Hepatocyte (in vitro differentiated cells): ENCODE data around the gene YIPF5. TPM values are rescaled to one million over a fixed set of nuclear protein-coding genes. Genes with fewer than 3 reads are reported as not detected.

Experiments used
- DNase-seq: peaks from one replicate; pipeline ENCODE4 v3.0.0-alpha.2; 2016; ENCODE audit warnings: low spot score
- H2AFZ ChIP-seq: fragments of 200-600 bp; sonication (generic); 2 replicates; pipeline ENCODE4 v1.6.0; 2016; ENCODE audit warnings: antibody characterized with exemption, mild to moderate bottlenecking
- H3K27ac ChIP-seq: fragments of 200-600 bp; sonication (generic); 2 replicates; pipeline ENCODE4 v1.5.1; 2016; ENCODE audit warnings: mild to moderate bottlenecking
- H3K27me3 ChIP-seq: fragments of 200-600 bp; sonication (generic); 2 replicates; pipeline ENCODE4 v1.6.1; 2016
- H3K36me3 ChIP-seq: fragments of 200-600 bp; sonication (generic); replicated peaks from 2 replicates; pipeline ENCODE4 v1.5.1; 2016; ENCODE audit warnings: low read depth; ENCODE audit not compliant: insufficient read depth
- H3K4me1 ChIP-seq: fragments of 200-600 bp; sonication (generic); 2 replicates; pipeline ENCODE4 v1.5.1; 2016; ENCODE audit warnings: mild to moderate bottlenecking, moderate library complexity; ENCODE audit not compliant: insufficient read depth
- H3K4me2 ChIP-seq: fragments of 200-600 bp; sonication (generic); 2 replicates; pipeline ENCODE4 v1.6.0; 2016
- H3K4me3 ChIP-seq: fragments of 200-600 bp; sonication (generic); 2 replicates; pipeline ENCODE4 v1.5.1; 2016; ENCODE audit warnings: mild to moderate bottlenecking
- H3K79me2 ChIP-seq: fragments of 200-600 bp; sonication (generic); 2 replicates; pipeline ENCODE4 v1.6.0; 2017; ENCODE audit warnings: mild to moderate bottlenecking
- H3K9me2 ChIP-seq: fragments of 200-600 bp; sonication (generic); replicated peaks from 2 replicates; pipeline ENCODE4 v1.6.0; 2017; ENCODE audit warnings: mild to moderate bottlenecking; ENCODE audit not compliant: insufficient read depth
- H3K9me3 ChIP-seq: fragments of 200-600 bp; sonication (generic); 2 replicates; pipeline ENCODE4 v1.5.1; 2016; ENCODE audit warnings: low read depth, mild to moderate bottlenecking
- H4K20me1 ChIP-seq: fragments of 200-600 bp; sonication (generic); 2 replicates; pipeline ENCODE4 v1.6.0; 2016; ENCODE audit warnings: mild to moderate bottlenecking; ENCODE audit not compliant: insufficient read depth, poor library complexity, severe bottlenecking
- EZH2 ChIP-seq: fragments of 200-600 bp; sonication (generic); IDR thresholded peaks from 2 replicates; pipeline ENCODE4 v1.6.1; 2016; ENCODE audit warnings: antibody characterized with exemption, mild to moderate bottlenecking, borderline replicate concordance
- EZH2phosphoT487 ChIP-seq: fragments of 200-600 bp; sonication (generic); IDR thresholded peaks from one replicate; pipeline ENCODE4 v1.6.1; 2018; ENCODE audit warnings: antibody characterized with exemption, mild to moderate bottlenecking, low read depth, moderate library complexity; ENCODE audit not compliant: unreplicated experiment, severe bottlenecking
- WGBS: methylation state at CpG from one replicate; pipeline ENCODE4 v1.1.6; 2016; ENCODE audit warnings: low lambda C conversion rate; ENCODE audit errors: missing lambda C conversion rate; 5-methylcytosine and 5-hydroxymethylcytosine counted together
- polyA plus RNA-seq: library from polyadenylated mRNA; unstranded; fragments of >200 nt; fragmentation: Nextera tagmentation; extraction: Ambion mirVana; gene quantifications from 2 replicates; pipeline ENCODE4 v1.2.1, GENCODE V29; 2016
- total RNA-seq: library from RNA; depleted of rRNA; stranded (reverse); fragments of >200 nt; gene quantifications from 2 replicates; pipeline ENCODE4 v1.2.3, GENCODE V29; 2014
- TF ChIP-seq, protein P1 (sequence below): fragments of 200-600 bp; sonication (generic); IDR thresholded peaks from 2 replicates; pipeline ENCODE4 v1.5.1; 2016; ENCODE audit warnings: antibody characterized with exemption, mild to moderate bottlenecking; ENCODE audit not compliant: poor library complexity

The YIPF5 gene
- total and polyA plus RNA-seq, 2 experiments from 2014 or later: 82.3 to 119 TPM

DNA sequence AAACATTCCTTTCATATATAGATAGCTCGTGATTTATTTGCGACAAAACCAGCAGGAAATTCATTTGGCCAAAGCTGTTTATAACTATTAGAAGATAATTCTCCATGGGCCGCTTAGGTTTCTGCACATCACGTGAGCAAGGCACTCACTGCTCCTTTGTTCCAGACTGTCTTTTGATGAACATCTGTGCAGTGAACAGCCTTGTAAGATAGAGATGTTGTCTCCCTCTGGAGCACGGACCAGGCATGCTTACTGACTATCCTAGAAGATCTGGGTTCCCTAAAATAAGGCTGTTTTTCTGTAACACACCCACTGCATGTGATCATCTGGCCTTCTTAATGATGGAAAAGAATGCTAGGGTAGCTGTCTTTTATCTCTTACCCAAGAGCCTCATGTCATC, 30.9 kb downstream of the YIPF5 start:
- no peaks in the 10 kb centered on the region for H4K20me1 ChIP-seq
- no peak overlapping the region for H2AFZ ChIP-seq
- no peaks in the 10 kb centered on the region for H3K9me2 ChIP-seq
- no peaks in the 10 kb centered on the region for H3K36me3 ChIP-seq
- no peak for TF ChIP-seq EZH2phosphoT487
- TF ChIP-seq EZH2: no peak
- TF ChIP-seq, protein P1, sequence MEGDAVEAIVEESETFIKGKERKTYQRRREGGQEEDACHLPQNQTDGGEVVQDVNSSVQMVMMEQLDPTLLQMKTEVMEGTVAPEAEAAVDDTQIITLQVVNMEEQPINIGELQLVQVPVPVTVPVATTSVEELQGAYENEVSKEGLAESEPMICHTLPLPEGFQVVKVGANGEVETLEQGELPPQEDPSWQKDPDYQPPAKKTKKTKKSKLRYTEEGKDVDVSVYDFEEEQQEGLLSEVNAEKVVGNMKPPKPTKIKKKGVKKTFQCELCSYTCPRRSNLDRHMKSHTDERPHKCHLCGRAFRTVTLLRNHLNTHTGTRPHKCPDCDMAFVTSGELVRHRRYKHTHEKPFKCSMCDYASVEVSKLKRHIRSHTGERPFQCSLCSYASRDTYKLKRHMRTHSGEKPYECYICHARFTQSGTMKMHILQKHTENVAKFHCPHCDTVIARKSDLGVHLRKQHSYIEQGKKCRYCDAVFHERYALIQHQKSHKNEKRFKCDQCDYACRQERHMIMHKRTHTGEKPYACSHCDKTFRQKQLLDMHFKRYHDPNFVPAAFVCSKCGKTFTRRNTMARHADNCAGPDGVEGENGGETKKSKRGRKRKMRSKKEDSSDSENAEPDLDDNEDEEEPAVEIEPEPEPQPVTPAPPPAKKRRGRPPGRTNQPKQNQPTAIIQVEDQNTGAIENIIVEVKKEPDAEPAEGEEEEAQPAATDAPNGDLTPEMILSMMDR: peak; percentile 47
- peak; percentile 45 for DNase-seq
- 64% methylated on average over 5 of the region's 5 CpGs for WGBS
- H3K27me3 ChIP-seq: no peaks in the 10 kb centered on the region
- H3K9me3 ChIP-seq: no peaks in the 10 kb centered on the region
- H3K4me2 ChIP-seq: no peak overlapping the region
- no peaks in the 10 kb centered on the region for H3K4me1 ChIP-seq
- H3K79me2 ChIP-seq: no peaks in the 10 kb centered on the region
- H3K4me3 ChIP-seq: no peak overlapping the region
- H3K27ac ChIP-seq: no peak overlapping the region

DNA sequence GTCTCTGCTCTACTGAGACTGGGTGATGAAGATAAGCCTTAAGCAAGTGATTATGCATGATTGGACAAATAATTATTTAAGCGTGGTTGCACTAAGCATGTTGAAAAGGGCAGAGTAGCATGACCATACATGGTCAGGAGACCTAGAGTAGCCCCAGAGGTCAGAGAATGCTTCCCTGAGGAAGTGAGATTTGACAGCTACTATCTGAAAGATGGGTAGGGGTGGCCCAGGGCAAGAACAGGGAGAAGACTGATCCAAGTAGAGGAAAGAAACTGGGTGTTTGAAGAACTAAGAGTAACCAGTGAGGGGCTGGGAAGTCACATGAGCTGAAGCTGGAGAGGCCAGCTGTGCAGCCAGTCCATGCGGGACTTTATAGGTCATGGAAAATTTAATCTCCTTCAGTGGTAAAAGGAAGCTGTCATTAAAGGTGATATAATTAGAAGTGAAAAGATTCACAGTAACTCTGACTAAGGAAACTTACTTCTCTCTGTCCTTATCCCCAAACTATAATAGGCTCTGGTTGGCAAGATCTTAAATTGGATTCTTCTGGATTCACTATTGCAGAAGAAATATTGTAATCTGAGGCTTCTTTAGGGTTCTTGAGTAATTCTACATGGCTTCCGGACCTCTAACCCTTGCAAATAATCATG, 35.2 kb downstream of the YIPF5 start:
- TF ChIP-seq EZH2phosphoT487 (no peak), EZH2 (no peak)
- TF ChIP-seq, protein P1: no peak
- Histone ChIP-seq H3K27me3 (no peaks in the 10 kb centered on the region), H4K20me1 (no peaks in the 10 kb centered on the region), H3K4me1 (no peaks in the 10 kb centered on the region), H3K9me3 (no peaks in the 10 kb centered on the region), H3K27ac (no peak overlapping the region), H3K79me2 (no peaks in the 10 kb centered on the region), H3K9me2 (no peaks in the 10 kb centered on the region), H3K4me3 (no peak overlapping the region), H2AFZ (no peak overlapping the region), H3K36me3 (no peaks in the 10 kb centered on the region), H3K4me2 (no peak overlapping the region)
- no peak for DNase-seq
- 78% methylated on average over 3 of the region's 3 CpGs for WGBS

DNA sequence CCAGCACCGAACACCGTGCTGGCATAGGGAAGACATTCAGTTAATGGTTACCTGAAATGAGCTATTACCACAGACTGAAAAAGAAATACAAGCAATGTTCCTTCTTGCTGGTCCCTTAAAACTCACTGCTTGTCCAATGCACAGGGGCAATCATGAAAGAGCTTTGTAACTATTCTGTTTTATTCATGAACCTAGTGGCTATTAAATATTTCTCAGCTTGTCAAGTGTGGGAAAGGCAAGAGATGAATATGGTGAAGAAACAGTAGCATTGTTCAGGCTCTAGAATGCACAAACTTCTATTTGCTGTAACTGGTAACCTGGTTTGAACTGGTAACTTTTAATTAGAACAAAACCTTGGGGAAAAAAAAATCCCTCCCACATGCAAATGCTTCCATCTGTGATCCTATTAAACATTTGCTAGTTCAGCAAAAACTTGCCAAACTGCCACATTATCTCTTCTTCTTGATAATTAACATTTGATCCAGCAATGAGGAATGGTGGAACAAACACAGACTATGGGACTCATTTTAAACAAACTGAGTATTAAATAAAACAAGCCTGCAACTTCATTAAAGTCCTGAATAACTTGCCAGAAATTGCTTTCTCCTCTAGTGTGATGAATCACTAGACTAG, 36.1 kb downstream of the YIPF5 start:
- Histone ChIP-seq H2AFZ (no peak overlapping the region), H3K36me3 (no peaks in the 10 kb centered on the region), H3K79me2 (no peaks in the 10 kb centered on the region), H3K27ac (no peak overlapping the region), H3K4me3 (no peak overlapping the region), H3K4me1 (no peaks in the 10 kb centered on the region), H3K9me2 (no peaks in the 10 kb centered on the region), H3K27me3 (no peaks in the 10 kb centered on the region), H3K9me3 (no peaks in the 10 kb centered on the region), H3K4me2 (no peak overlapping the region), H4K20me1 (no peaks in the 10 kb centered on the region)
- TF ChIP-seq EZH2phosphoT487 (no peak), EZH2 (no peak)
- TF ChIP-seq, protein P1: no peak
- no peak for DNase-seq
- 61% methylated on average over 2 of the region's 2 CpGs for WGBS
